GM12865 (cell line): ENCODE data around the gene ANKS6.

Source experiments
- DNase-seq: peaks from one replicate; pipeline ENCODE4 v3.0.0; 2010; ENCODE audit warnings: low read depth
- H3K4me3 ChIP-seq: 2 replicates; pipeline ENCODE4 v1.5.1; 2011; ENCODE audit warnings: mild to moderate bottlenecking, low read depth, low read length, control low read depth
- TF ChIP-seq, protein P1 (sequence below): IDR thresholded peaks from 2 replicates; pipeline ENCODE4 v1.5.1; 2011; ENCODE audit warnings: low read length, control low read depth, low read depth, inconsistent platforms; ENCODE audit not compliant: insufficient read depth; ENCODE audit errors: missing control alignments

Gene ANKS6

GRCh38 chr9:98772364-98773155 is 23.8 kb downstream of the ANKS6 start:
- DNase-seq = no peak
- H3K4me3 ChIP-seq = no peak overlapping the region
- TF ChIP-seq, protein P1, sequence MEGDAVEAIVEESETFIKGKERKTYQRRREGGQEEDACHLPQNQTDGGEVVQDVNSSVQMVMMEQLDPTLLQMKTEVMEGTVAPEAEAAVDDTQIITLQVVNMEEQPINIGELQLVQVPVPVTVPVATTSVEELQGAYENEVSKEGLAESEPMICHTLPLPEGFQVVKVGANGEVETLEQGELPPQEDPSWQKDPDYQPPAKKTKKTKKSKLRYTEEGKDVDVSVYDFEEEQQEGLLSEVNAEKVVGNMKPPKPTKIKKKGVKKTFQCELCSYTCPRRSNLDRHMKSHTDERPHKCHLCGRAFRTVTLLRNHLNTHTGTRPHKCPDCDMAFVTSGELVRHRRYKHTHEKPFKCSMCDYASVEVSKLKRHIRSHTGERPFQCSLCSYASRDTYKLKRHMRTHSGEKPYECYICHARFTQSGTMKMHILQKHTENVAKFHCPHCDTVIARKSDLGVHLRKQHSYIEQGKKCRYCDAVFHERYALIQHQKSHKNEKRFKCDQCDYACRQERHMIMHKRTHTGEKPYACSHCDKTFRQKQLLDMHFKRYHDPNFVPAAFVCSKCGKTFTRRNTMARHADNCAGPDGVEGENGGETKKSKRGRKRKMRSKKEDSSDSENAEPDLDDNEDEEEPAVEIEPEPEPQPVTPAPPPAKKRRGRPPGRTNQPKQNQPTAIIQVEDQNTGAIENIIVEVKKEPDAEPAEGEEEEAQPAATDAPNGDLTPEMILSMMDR = no peak

- DNase-seq = no peak
- TF ChIP-seq, protein P1 = no peak
- no peak overlapping the region for H3K4me3 ChIP-seq
Observed at GRCh38 chr9:98771209-98771874, 25.0 kb downstream of the ANKS6 start.

DNA sequence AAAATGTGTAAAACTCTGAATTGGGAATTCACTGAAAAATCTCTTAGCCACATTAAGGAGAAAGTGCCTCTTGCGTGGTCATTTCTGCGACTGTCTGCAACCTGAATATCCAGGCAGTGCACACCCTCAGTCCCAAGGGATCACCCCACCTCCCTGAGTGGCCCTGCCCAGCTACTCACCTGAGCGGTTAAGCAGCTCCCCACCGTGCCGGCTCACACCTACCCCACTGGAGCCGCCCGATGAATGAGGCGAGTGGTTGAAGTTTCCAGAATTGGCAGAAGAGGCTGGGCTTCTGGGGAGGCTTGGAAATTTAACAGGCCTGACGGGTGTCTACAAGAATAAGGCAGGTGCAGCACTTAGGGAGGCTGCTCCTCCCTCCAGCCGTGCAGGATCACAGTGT is 25.6 kb downstream of the ANKS6 start:
- DNase-seq = no peak
- TF ChIP-seq, protein P1 = no peak
- H3K4me3 ChIP-seq = no peak overlapping the region

DNA sequence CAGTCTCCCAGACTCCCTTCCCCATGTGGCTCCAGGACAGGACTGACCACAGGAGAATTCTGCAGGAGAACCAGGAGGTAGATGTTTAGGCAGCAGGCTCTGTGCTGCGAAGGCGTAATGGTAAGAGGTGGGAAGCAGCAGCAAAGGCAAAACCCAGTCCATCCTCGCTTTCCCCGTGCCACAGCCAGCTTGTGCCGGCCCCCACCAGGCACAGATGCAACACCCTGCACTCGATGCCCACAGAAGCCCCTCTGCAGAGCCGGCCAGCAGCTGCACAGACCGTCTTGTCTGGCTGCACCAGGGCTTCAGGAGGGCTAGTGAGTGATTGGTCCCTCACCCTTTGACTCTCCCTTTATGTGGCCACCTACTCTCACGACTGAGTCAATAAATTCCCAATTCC is 28.0 kb downstream of the ANKS6 start:
- no peak for DNase-seq
- no peak overlapping the region for H3K4me3 ChIP-seq
- TF ChIP-seq, protein P1 = no peak

DNA sequence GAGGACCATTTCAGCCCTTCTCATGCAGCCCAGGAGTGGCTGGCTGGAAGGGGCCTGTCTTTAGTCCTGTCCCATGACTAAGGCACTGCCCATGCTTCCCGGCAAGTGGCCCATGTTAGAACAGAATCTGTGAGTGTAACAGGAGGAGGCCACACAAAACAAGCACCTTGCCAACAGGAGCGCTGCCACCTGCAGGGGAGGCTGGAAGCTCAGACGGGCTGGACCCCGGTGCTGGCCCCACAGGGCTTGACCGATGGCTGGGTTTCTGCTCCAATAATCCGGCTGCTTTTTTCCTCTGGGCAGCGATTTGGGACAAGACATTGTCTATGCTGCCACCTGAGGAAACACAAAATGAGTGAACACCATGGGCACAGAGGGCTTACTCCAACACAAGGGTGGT is 28.4 kb downstream of the ANKS6 start:
- TF ChIP-seq, protein P1 = no peak
- no peak for DNase-seq
- no peak overlapping the region for H3K4me3 ChIP-seq

- H3K4me3 ChIP-seq = no peak overlapping the region
- DNase-seq = no peak
- TF ChIP-seq, protein P1 = no peak
Observed at GRCh38 chr9:98767196-98767595, 29.2 kb downstream of the ANKS6 start.
